HCT116 (cell line): ENCODE data around the gene VANGL2. TPM values are rescaled to one million over a fixed set of nuclear protein-coding genes. Genes with fewer than 3 reads are reported as not detected.

ENCODE experiments used
- ATAC-seq: fragments of 200-7000 bp; cut with Tn5 transposase; 2 replicates; pipeline ENCODE4 v1.9.1; 2020; ENCODE audit warnings: mild to moderate bottlenecking, moderate library complexity
- BruUV-seq: library from RNA; stranded (reverse); fragments of 400-500 nt; replicated peaks from 2 replicates; lab custom pipeline; 2021; lab: Mats Ljungman, UMichigan
- CTCF ChIA-PET: fragments of 300-600 bp; sonication (Branson Sonifier 250); formaldehyde crosslinking; loops from one replicate; lab custom pipeline; 2021; ENCODE audit warnings: antibody characterized with exemption; lab: Charles Lee
- POLR2A ChIA-PET: fragments of 300-600, 350-600 bp; sonication (Branson Sonifier 250); formaldehyde crosslinking; loops from one replicate; lab custom pipeline; 2021; ENCODE audit warnings: antibody characterized with exemption; lab: Charles Lee
- RAD21 ChIA-PET, 2 experiments: fragments of 300-600 bp; sonication (Branson Sonifier 250); formaldehyde crosslinking; loops; one replicate each; lab custom pipeline; 2023; ENCODE audit warnings: low total read pairs in 2 of 2; ENCODE audit not compliant: uncharacterized antibody in 2 of 2, unreplicated experiment in 2 of 2, low non-redundant PET in 1 of 2; lab: Charles Lee
- DNase-seq: peaks from one replicate; pipeline ENCODE4 v3.0.0-alpha.2; 2010; ENCODE audit warnings: low read depth, low spot score
- H2AFZ ChIP-seq: fragments of 200-600 bp; shearing (Covaris generic), sonication (generic); 2 replicates; pipeline ENCODE4 v1.6.1; 2017; ENCODE audit warnings: low read depth, mixed run types, mixed read lengths, antibody characterized with exemption, low read length; ENCODE audit not compliant: poor library complexity, severe bottlenecking
- H3K27ac ChIP-seq: 2 replicates; pipeline ENCODE4 v1.5.1; 2012; ENCODE audit warnings: low read depth, low read length
- H3K27me3 ChIP-seq: fragments of 200-600 bp; sonication (generic); 2 replicates; pipeline ENCODE4 v1.6.1; 2016; ENCODE audit warnings: mixed run types, low read length, mixed read lengths; ENCODE audit not compliant: insufficient read depth
- H3K36me3 ChIP-seq, 2 experiments: fragments of 200-500 bp in 1 of 2; fragments of 200-600 bp in 1 of 2; sonication (Bioruptor generic) in 1 of 2; sonication (generic) in 1 of 2; 2 replicates each; pipeline versions ENCODE4 v1.5.1 to v1.6.1; 2014 to 2016; ENCODE audit warnings: low read length in 2 of 2, inconsistent platforms in 1 of 2, mixed read lengths in 1 of 2, mixed run types in 1 of 2; ENCODE audit not compliant: insufficient read depth in 2 of 2, control insufficient read depth in 1 of 2
- H3K4me1 ChIP-seq, 2 experiments: fragments of 200-600 bp in 1 of 2; sonication (generic) in 1 of 2; 2 replicates each; pipeline versions ENCODE4 v1.5.1 to v1.6.1; 2012 to 2017; ENCODE audit warnings: low read length in 2 of 2, inconsistent platforms in 1 of 2, mild to moderate bottlenecking in 1 of 2, mixed read lengths in 1 of 2, mixed run types in 1 of 2, moderate library complexity in 1 of 2; ENCODE audit not compliant: insufficient read depth in 2 of 2, control insufficient read depth in 1 of 2
- H3K4me2 ChIP-seq: fragments of 200-600 bp; sonication (generic); 2 replicates; pipeline ENCODE4 v1.6.1; 2017; ENCODE audit warnings: mixed run types, low read length, mixed read lengths
- H3K4me3 ChIP-seq, 2 experiments: fragments of 200-600 bp in 1 of 2; sonication (generic) in 1 of 2; replicated peaks in 1 of 2; 2 replicates each; pipeline ENCODE4 v1.5.1; 2011 to 2016; ENCODE audit warnings: low read length in 2 of 2, control low read depth in 1 of 2, low read depth in 1 of 2, mild to moderate bottlenecking in 1 of 2, mixed read lengths in 1 of 2, mixed run types in 1 of 2
- H3K79me2 ChIP-seq: fragments of 200-600 bp; sonication (generic); 2 replicates; pipeline ENCODE4 v1.6.1; 2017; ENCODE audit warnings: mild to moderate bottlenecking, mixed run types, low read length, moderate library complexity, mixed read lengths; ENCODE audit not compliant: insufficient read depth
- H3K9ac ChIP-seq: fragments of 200-600 bp; sonication (generic); 2 replicates; pipeline ENCODE4 v1.6.1; 2016; ENCODE audit warnings: low read length, mixed read lengths
- H3K9me2 ChIP-seq: fragments of 200-600 bp; sonication (generic), shearing (Covaris generic); 2 replicates; pipeline ENCODE4 v1.6.1; 2017; ENCODE audit warnings: mixed run types, mild to moderate bottlenecking, moderate library complexity; ENCODE audit not compliant: insufficient read depth
- H3K9me3 ChIP-seq, 2 experiments: fragments of 200-500 bp in 1 of 2; fragments of 200-600 bp in 1 of 2; sonication (Bioruptor generic) in 1 of 2; sonication (generic) in 1 of 2; 2 replicates each; pipeline ENCODE4 v1.6.1; 2014 to 2017; ENCODE audit warnings: low read length in 2 of 2, mixed read lengths in 2 of 2, inconsistent platforms in 1 of 2, low read depth in 1 of 2, mild to moderate bottlenecking in 1 of 2, mixed run types in 1 of 2, moderate library complexity in 1 of 2; ENCODE audit not compliant: control insufficient read depth in 1 of 2, insufficient read depth in 1 of 2
- H4K20me1 ChIP-seq: fragments of 200-600 bp; sonication (generic), shearing (Covaris generic); 2 replicates; pipeline ENCODE4 v1.6.1; 2017; ENCODE audit warnings: mixed run types, mild to moderate bottlenecking, moderate library complexity; ENCODE audit not compliant: insufficient read depth
- EZH2 ChIP-seq: fragments of 200-600 bp; sonication (generic); IDR thresholded peaks from 2 replicates; pipeline ENCODE4 v1.6.1; 2017; ENCODE audit warnings: antibody characterized with exemption, mixed run types
- EZH2phosphoT487 ChIP-seq: fragments of 200-600 bp; IDR thresholded peaks from 2 replicates; pipeline ENCODE4 v1.6.1; 2018; ENCODE audit warnings: antibody characterized with exemption, borderline replicate concordance
- POLR2A ChIP-seq: IDR thresholded peaks from 2 replicates; pipeline ENCODE4 v1.7.0; 2011; ENCODE audit warnings: borderline replicate concordance; ENCODE audit not compliant: insufficient read depth, insufficient read length; ENCODE audit errors: extremely low read depth
- POLR2AphosphoS5 ChIP-seq: IDR thresholded peaks from 2 replicates; pipeline ENCODE4 v1.6.1; 2011; ENCODE audit warnings: mild to moderate bottlenecking, low read depth, low read length, moderate library complexity
- SIN3A ChIP-seq: IDR thresholded peaks from 2 replicates; pipeline ENCODE4 v1.6.1; 2012; ENCODE audit warnings: low read depth
- intact Hi-C: fragments of 100-400 bp; cut with micrococcal nuclease; formaldehyde crosslinking; loops from 2 replicates; pipeline ENCODE4 v1.10.0; 2022
- total RNA-seq: library from RNA; stranded (reverse); gene quantifications from one replicate; pipeline ENCODE4 v1.2.1, GENCODE V29; 2021; ENCODE audit not compliant: unreplicated experiment
- TF ChIP-seq, protein P1 (sequence below), 3 experiments: fragments of 200-600 bp in 1 of 3; sonication (generic) in 1 of 3; IDR thresholded peaks in 2 of 3; conservative IDR thresholded peaks in 1 of 3; 2 replicates each; pipeline ENCODE4 v1.5.1; 2012 to 2017; ENCODE audit warnings: low read depth in 2 of 3, low read length in 2 of 3, antibody characterized with exemption in 1 of 3, borderline replicate concordance in 1 of 3, control low read depth in 1 of 3, mild to moderate bottlenecking in 1 of 3, mixed read lengths in 1 of 3, mixed run types in 1 of 3, moderate library complexity in 1 of 3; ENCODE audit not compliant: insufficient read depth in 1 of 3
- TF ChIP-seq, protein P2 (sequence below): IDR thresholded peaks from 2 replicates; pipeline ENCODE4 v1.6.1; 2011; ENCODE audit warnings: mild to moderate bottlenecking, low read length, moderate library complexity; ENCODE audit not compliant: insufficient replicate concordance; ENCODE audit errors: extremely low read depth
- TF ChIP-seq, protein P3 (sequence below): IDR thresholded peaks from 2 replicates; pipeline ENCODE4 v1.6.1; 2012

Gene VANGL2
- total RNA-seq, 1 experiment from 2014 or later = 1.1 TPM

DNA sequence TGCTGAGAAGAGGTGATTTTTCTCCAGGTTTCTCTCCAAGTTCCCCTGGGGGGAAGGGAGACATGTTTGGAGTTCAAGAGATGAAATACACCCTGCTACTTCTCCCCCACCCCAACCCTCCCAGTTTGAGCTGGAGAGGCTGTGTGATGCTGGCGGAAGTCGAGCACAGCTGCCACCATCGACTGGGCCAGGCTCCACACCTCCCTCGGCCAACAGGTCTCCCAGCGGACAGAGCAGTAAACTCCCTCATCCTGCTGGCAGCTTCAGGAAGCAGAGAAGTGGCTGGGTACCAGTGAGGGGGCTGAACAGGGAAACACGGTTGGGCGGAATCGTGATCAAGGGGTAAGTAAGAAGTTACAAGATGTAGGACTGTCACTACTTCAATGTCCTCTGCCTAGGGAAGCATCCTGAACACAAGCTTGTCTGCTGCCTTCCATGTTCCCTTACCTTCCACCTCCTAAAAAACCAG is 40.1 kb upstream of the VANGL2 start:
- TF ChIP-seq, protein P1, sequence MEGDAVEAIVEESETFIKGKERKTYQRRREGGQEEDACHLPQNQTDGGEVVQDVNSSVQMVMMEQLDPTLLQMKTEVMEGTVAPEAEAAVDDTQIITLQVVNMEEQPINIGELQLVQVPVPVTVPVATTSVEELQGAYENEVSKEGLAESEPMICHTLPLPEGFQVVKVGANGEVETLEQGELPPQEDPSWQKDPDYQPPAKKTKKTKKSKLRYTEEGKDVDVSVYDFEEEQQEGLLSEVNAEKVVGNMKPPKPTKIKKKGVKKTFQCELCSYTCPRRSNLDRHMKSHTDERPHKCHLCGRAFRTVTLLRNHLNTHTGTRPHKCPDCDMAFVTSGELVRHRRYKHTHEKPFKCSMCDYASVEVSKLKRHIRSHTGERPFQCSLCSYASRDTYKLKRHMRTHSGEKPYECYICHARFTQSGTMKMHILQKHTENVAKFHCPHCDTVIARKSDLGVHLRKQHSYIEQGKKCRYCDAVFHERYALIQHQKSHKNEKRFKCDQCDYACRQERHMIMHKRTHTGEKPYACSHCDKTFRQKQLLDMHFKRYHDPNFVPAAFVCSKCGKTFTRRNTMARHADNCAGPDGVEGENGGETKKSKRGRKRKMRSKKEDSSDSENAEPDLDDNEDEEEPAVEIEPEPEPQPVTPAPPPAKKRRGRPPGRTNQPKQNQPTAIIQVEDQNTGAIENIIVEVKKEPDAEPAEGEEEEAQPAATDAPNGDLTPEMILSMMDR (IDR thresholded peaks at IDR 0.05 in 2 of 3, conservative IDR thresholded peaks at IDR 0.05 in 1 of 3; ENCODE audit: borderline replicate concordance in 1 of 3, insufficient read depth in 1 of 3, low read depth in 2 of 3, low read length in 2 of 3) = no peak
- TF ChIP-seq, protein P2, sequence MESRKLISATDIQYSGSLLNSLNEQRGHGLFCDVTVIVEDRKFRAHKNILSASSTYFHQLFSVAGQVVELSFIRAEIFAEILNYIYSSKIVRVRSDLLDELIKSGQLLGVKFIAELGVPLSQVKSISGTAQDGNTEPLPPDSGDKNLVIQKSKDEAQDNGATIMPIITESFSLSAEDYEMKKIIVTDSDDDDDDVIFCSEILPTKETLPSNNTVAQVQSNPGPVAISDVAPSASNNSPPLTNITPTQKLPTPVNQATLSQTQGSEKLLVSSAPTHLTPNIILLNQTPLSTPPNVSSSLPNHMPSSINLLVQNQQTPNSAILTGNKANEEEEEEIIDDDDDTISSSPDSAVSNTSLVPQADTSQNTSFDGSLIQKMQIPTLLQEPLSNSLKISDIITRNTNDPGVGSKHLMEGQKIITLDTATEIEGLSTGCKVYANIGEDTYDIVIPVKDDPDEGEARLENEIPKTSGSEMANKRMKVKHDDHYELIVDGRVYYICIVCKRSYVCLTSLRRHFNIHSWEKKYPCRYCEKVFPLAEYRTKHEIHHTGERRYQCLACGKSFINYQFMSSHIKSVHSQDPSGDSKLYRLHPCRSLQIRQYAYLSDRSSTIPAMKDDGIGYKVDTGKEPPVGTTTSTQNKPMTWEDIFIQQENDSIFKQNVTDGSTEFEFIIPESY = no peak
- TF ChIP-seq EZH2 = no peak
- TF ChIP-seq POLR2AphosphoS5 = no peak
- TF ChIP-seq POLR2A = no peak
- no peak for TF ChIP-seq SIN3A
- TF ChIP-seq, protein P3, sequence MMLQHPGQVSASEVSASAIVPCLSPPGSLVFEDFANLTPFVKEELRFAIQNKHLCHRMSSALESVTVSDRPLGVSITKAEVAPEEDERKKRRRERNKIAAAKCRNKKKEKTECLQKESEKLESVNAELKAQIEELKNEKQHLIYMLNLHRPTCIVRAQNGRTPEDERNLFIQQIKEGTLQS = no peak
- no peak for TF ChIP-seq EZH2phosphoT487

More for the DNA sequence above, 40.1 kb upstream of the VANGL2 start:
- Histone ChIP-seq H3K4me3 (no peak overlapping the region), H3K4me1 (no peaks in the 10 kb centered on the region), H3K27me3 (no peaks in the 10 kb centered on the region), H2AFZ (no peak overlapping the region), H3K4me2 (no peak overlapping the region), H3K36me3 (peaks cover 9 to 16% of the 10 kb centered on the region in 2 experiments; a peak in 3 of 4 replicates), H3K9ac (no peak overlapping the region), H3K79me2 (no peaks in the 10 kb centered on the region), H3K27ac (no peak overlapping the region), H4K20me1 (no peaks in the 10 kb centered on the region), H3K9me3 (no peaks in the 10 kb centered on the region), H3K9me2 (no peaks in the 10 kb centered on the region)
- RAD21 ChIA-PET = no interaction called here
- DNase-seq (no peak), ATAC-seq (no peak)
- BruUV-seq = no TSS peak
- intact Hi-C loops = no loop called here
- CTCF ChIA-PET = no interaction called here
- POLR2A ChIA-PET = no interaction called here
